ENCODE measurements around the gene CHID1.

DNA sequence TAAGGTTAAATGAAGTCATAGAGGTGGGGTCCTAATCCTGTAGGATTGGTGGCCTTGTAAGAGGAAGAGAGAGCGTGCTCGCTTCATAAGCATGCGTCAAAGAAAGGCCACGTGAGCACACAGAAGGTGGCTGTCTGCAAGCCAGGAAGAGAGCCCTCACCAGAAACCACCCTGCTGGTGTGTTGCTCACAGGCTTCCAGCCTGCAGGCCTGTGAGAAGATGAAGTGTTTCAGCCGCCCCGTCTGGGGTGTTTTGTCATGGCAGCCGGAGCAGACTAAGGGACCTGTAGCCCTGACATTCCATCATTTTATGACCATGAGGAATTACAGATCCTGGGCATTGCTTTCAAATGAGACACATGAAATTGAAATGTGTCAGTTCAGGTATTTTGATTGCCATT is 47.5 kb upstream of the CHID1 start:
- TF ChIP-seq, protein P1, sequence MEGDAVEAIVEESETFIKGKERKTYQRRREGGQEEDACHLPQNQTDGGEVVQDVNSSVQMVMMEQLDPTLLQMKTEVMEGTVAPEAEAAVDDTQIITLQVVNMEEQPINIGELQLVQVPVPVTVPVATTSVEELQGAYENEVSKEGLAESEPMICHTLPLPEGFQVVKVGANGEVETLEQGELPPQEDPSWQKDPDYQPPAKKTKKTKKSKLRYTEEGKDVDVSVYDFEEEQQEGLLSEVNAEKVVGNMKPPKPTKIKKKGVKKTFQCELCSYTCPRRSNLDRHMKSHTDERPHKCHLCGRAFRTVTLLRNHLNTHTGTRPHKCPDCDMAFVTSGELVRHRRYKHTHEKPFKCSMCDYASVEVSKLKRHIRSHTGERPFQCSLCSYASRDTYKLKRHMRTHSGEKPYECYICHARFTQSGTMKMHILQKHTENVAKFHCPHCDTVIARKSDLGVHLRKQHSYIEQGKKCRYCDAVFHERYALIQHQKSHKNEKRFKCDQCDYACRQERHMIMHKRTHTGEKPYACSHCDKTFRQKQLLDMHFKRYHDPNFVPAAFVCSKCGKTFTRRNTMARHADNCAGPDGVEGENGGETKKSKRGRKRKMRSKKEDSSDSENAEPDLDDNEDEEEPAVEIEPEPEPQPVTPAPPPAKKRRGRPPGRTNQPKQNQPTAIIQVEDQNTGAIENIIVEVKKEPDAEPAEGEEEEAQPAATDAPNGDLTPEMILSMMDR (IDR thresholded peaks at IDR 0.05 in 2 of 3, conservative IDR thresholded peaks at IDR 0.05 in 1 of 3; ENCODE audit: insufficient read depth in 2 of 3, low read depth in 1 of 3, low read length in 3 of 3): no peak
- TF ChIP-seq SIN3A (IDR thresholded peaks at IDR 0.05; ENCODE audit: borderline replicate concordance in 2 of 2, control insufficient read depth in 1 of 2, low read depth in 2 of 2, low read length in 2 of 2) (no peak), ZNF384 (IDR thresholded peaks at IDR 0.05; ENCODE audit: low read depth, low read length) (no peak), PHB2 (IDR thresholded peaks at IDR 0.05; ENCODE audit: low read depth) (no peak)
